IPS DF 6.9 (cell line): ENCODE measurements around the gene PRRT1B.

Experiments used
- DNase-seq: peaks from one replicate; pipeline ENCODE4 v3.0.0-alpha.2; 2013; ENCODE audit warnings: low read depth, low spot score
- H3K27ac ChIP-seq: one replicate; pipeline ENCODE4 v1.5.1; 2013; ENCODE audit warnings: low read length, control low read depth
- H3K27me3 ChIP-seq: 2 replicates; pipeline ENCODE4 v1.6.1; 2013; ENCODE audit warnings: mild to moderate bottlenecking, low read length; ENCODE audit not compliant: control insufficient read depth, insufficient read depth
- H3K36me3 ChIP-seq: 2 replicates; pipeline ENCODE4 v1.6.1; 2013; ENCODE audit warnings: low read length; ENCODE audit not compliant: control insufficient read depth, insufficient read depth
- H3K4me1 ChIP-seq: 2 replicates; pipeline ENCODE4 v1.6.1; 2013; ENCODE audit warnings: low read length; ENCODE audit not compliant: control insufficient read depth, insufficient read depth
- H3K4me3 ChIP-seq: 2 replicates; pipeline ENCODE4 v1.5.1; 2013; ENCODE audit warnings: mild to moderate bottlenecking, low read length
- H3K9me3 ChIP-seq: 2 replicates; pipeline ENCODE4 v1.6.1; 2013; ENCODE audit warnings: low read length, inconsistent platforms; ENCODE audit not compliant: control insufficient read depth, insufficient read depth
- WGBS: extraction: QIAGEN DNeasy Blood & Tissue Kit; methylation state at CpG from one replicate; pipeline ENCODE4 v1.1.7; 2013; ENCODE audit warnings: mixed read lengths, missing lambda C conversion rate; ENCODE audit not compliant: insufficient read length, insufficient coverage; 5-methylcytosine and 5-hydroxymethylcytosine counted together

The PRRT1B gene

GRCh38 chr9:131582056-131582455 is 36.7 kb downstream of the PRRT1B start:
- Histone ChIP-seq H3K4me1 (no peaks in the 10 kb centered on the region; the same call in 1 of the 2 replicates), H3K36me3 (peaks cover 29% of the 10 kb centered on the region), H3K9me3 (no peaks in the 10 kb centered on the region), H3K27me3 (no peaks in the 10 kb centered on the region), H3K27ac (no peak overlapping the region), H3K4me3 (no peak overlapping the region)
- no CpG with 5 or more reads among the region's 10 CpGs for WGBS
- DNase-seq = no peak

GRCh38 chr9:131582466-131583336 is 37.4 kb downstream of the PRRT1B start:
- peaks cover 25% of the 10 kb centered on the region for H3K36me3 ChIP-seq
- no CpG with 5 or more reads among the region's 27 CpGs for WGBS
- no peak for DNase-seq
- no peak overlapping the region for H3K4me3 ChIP-seq
- H3K27me3 ChIP-seq = no peaks in the 10 kb centered on the region
- no peak overlapping the region for H3K27ac ChIP-seq
- H3K9me3 ChIP-seq = no peaks in the 10 kb centered on the region
- H3K4me1 ChIP-seq = no peaks in the 10 kb centered on the region; the same call in 1 of the 2 replicates

GRCh38 chr9:131583337-131583645 is 38.0 kb downstream of the PRRT1B start:
- H3K27me3 ChIP-seq = no peaks in the 10 kb centered on the region
- H3K4me3 ChIP-seq = no peak overlapping the region
- no peaks in the 10 kb centered on the region; the same call in 1 of the 2 replicates for H3K4me1 ChIP-seq
- H3K9me3 ChIP-seq = no peaks in the 10 kb centered on the region
- peaks cover 23% of the 10 kb centered on the region for H3K36me3 ChIP-seq
- no peak overlapping the region for H3K27ac ChIP-seq
- no CpG with 5 or more reads among the region's 5 CpGs for WGBS
- no peak for DNase-seq

DNA sequence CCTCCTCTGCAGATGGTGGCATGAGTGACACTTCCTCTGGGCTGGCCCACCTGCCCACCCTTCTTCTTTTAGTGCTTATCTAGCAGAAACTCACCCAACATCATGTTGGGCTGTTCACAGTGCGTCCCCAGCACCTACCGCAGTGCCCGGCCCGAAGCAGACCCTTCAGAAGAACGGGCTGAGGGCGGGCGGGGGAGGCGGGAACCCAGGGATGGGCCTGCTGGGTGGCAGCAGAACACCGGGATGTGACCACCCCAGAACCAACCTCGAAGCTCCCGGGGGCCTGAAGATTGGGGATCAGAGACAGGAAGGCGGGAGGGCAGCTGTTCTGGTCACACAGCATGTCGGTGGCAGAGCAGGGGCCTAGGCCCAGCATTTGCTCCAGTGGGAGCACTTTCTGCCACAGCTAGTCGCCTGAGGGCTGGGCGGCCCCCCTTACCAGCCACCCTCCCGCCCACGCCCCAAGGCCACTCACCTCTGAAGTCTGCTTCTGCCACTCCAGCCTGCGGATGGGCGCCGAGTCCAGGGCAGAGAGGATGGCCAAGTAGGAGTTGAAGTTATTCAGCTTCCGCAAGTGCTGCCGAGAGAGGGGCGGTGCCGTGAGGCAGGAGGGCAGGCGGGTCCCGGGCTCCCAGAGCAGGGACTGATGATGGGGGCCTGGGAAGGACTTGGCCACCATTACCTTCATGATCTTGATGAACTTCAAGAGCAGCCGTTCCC is 38.7 kb downstream of the PRRT1B start:
- no peak overlapping the region for H3K27ac ChIP-seq
- H3K4me3 ChIP-seq = no peak overlapping the region
- H3K9me3 ChIP-seq = no peaks in the 10 kb centered on the region
- H3K4me1 ChIP-seq = no peaks in the 10 kb centered on the region
- DNase-seq = no peak
- H3K27me3 ChIP-seq = no peaks in the 10 kb centered on the region
- H3K36me3 ChIP-seq = peaks cover 21% of the 10 kb centered on the region
- WGBS = no CpG with 5 or more reads among the region's 27 CpGs

DNA sequence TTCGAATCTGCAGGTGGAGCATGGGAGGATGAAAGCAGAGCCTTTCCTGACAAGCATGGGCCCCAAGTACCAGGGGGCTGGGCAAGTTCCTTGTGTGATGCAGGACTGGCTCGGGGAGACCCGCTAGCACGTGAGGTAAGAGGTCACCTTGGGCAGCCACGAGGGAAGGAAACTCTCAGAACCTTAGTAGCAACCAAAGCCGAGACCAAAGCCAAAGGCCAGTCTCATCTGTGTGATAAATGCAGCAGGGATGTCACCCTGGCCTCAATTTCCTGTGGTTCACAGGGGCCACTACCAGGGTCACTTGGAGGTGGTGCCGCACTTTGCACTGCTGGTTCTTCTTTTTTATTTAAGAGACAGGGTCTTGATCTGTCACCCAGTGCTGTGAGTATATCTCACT is 39.5 kb downstream of the PRRT1B start:
- no peak overlapping the region for H3K27ac ChIP-seq
- no peak for DNase-seq
- H3K4me1 ChIP-seq = no peaks in the 10 kb centered on the region
- H3K9me3 ChIP-seq = no peaks in the 10 kb centered on the region
- no CpG with 5 or more reads among the region's 7 CpGs for WGBS
- H3K27me3 ChIP-seq = no peaks in the 10 kb centered on the region
- H3K36me3 ChIP-seq = peaks cover 17% of the 10 kb centered on the region
- H3K4me3 ChIP-seq = no peak overlapping the region

DNA sequence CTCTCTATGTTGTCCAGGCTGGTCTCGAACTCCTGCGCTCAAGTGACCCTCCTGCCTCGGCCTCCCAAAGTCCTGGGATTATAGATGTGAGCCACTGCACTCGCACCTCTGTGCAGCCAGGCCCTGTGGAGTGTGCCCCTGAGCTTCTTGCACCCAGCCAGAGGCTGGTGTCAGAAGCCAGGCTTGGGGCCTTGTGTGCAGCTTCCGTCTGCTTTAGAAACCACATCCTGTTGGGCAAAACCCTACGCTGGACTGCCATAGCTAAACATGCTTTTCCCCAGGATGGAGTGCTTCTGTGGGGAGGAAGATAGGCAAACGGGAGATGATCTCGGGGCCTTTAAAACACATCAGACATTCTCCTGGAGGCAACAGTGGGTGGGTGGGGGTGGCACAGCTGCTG is 40.1 kb downstream of the PRRT1B start:
- WGBS = no CpG with 5 or more reads among the region's 8 CpGs
- H3K27ac ChIP-seq = no peak overlapping the region
- no peak for DNase-seq
- no peaks in the 10 kb centered on the region for H3K9me3 ChIP-seq
- no peak overlapping the region for H3K4me3 ChIP-seq
- H3K36me3 ChIP-seq = peaks cover 12% of the 10 kb centered on the region
- H3K4me1 ChIP-seq = no peaks in the 10 kb centered on the region
- H3K27me3 ChIP-seq = no peaks in the 10 kb centered on the region

GRCh38 chr9:131587331-131587730 is 42.0 kb downstream of the PRRT1B start:
- Histone ChIP-seq H3K36me3 (peaks cover 9% of the 10 kb centered on the region), H3K4me1 (no peaks in the 10 kb centered on the region), H3K9me3 (no peaks in the 10 kb centered on the region), H3K4me3 (no peak overlapping the region), H3K27ac (no peak overlapping the region), H3K27me3 (no peaks in the 10 kb centered on the region)
- no CpG with 5 or more reads among the region's 9 CpGs for WGBS
- no peak for DNase-seq

GRCh38 chr9:131587906-131588305 is 42.6 kb downstream of the PRRT1B start:
- no CpG with 5 or more reads among the region's 14 CpGs for WGBS

DNA sequence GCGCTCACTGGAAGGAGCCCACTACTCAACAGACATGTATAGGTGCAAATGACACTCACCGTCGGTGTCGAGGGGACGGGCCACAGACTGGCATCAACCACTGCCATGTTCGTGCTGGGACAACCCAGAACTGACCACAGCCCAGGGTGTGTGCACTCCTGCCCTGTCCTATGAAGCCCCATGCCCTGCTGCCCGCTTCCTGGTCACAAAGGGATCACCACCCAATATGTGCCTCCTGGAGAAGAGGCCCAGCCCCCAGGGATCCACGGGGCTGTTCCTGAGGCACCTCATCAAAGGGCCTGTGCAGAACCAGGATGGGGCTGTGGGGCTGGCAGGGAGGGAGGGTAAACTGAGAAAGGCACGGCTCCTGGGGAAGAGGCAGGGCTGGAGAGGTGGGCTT is 43.1 kb downstream of the PRRT1B start:
- Histone ChIP-seq H3K4me1 (no peaks in the 10 kb centered on the region), H3K4me3 (no peak overlapping the region), H3K27ac (no peak overlapping the region), H3K36me3 (peaks cover 6% of the 10 kb centered on the region), H3K27me3 (no peaks in the 10 kb centered on the region), H3K9me3 (no peaks in the 10 kb centered on the region)
- no peak for DNase-seq
- no CpG with 5 or more reads among the region's 9 CpGs for WGBS

More at GRCh38 chr9:131587906-131588305, 42.6 kb downstream of the PRRT1B start:
- Histone ChIP-seq H3K9me3 (no peaks in the 10 kb centered on the region), H3K4me1 (no peaks in the 10 kb centered on the region), H3K27ac (no peak overlapping the region), H3K36me3 (peaks cover 6% of the 10 kb centered on the region), H3K4me3 (no peak overlapping the region), H3K27me3 (no peaks in the 10 kb centered on the region)
- DNase-seq = no peak

DNA sequence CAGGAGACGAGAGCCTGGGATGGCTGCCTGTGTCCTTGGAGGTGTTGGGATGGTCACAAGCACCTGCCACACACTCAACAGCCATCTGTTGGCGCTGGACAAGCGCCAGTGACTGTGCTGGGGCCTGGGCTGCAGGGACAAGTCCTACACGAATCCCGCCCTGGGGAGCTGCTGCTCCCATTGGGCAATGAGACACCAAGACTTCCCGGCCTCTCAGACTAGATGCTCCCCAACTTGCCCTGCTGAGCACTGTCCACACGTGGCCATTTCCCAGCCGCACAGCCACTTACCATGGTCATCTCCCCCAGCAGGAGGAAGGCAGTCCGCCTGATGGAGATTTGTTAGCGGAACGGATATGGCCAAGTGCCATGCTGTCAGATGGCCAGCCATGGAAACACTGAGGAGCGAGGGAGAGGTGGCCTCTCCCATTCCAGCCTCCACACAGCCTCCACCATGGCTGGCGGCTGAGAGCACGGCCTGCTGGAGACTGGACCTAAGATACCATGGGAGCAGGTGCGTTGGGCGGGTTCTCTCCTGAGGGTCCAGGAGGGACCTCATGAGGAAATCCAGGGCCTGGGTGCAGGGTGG is 43.9 kb downstream of the PRRT1B start:
- H3K9me3 ChIP-seq = no peaks in the 10 kb centered on the region
- H3K4me3 ChIP-seq = no peak overlapping the region
- no peaks in the 10 kb centered on the region for H3K27me3 ChIP-seq
- H3K4me1 ChIP-seq = no peaks in the 10 kb centered on the region
- H3K36me3 ChIP-seq = peaks cover 5% of the 10 kb centered on the region
- WGBS = no CpG with 5 or more reads among the region's 16 CpGs
- DNase-seq = no peak
- no peak overlapping the region for H3K27ac ChIP-seq
